ENCODE data around the gene RAP2A. TPM values are rescaled to one million over a fixed set of nuclear protein-coding genes. Genes with fewer than 3 reads are reported as not detected.

Gene RAP2A
- total and polyA plus RNA-seq, 10 of the 15 experiments (the other 5 are each of a cell fraction or from before 2014, with no cell fraction given), result 3.5 to 35.1 (median 14.9) TPM

DNA sequence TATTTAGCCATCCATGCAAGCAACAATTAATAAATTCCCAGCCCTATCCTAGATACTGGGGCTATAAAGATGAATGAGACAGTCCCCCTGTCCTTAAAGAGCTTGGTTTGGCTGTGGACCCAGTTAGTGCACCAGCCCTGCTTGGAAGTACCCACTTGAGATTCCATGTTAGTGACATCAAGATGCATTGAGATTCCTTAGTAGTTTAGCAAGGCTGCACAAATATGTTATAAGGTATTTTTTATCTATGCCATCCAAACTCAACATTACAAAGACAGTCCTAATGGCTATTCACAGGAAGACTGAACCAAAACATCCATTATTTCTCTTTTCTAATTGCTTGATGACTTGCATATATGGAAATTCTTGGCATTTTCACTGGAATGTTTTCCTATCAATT is 48.8 kb upstream of the RAP2A start:
- FAIRE-seq (no peak), ATAC-seq (no peak), DNase-seq (ENCODE audit: low read depth, low spot score) (no peak)
- Histone ChIP-seq H3K9me3 (replicated peaks; ENCODE audit: control insufficient read depth, insufficient read depth, low read length) (no peaks in the 10 kb centered on the region), H3K79me2 (ENCODE audit: control insufficient read depth, insufficient read depth, low read length) (no peaks in the 10 kb centered on the region), H3K4me3 (no peak overlapping the region), H3K9ac (ENCODE audit: control insufficient read depth, insufficient read depth, low read length) (no peak overlapping the region), H4K20me1 (ENCODE audit: control insufficient read depth, insufficient read depth) (no peaks in the 10 kb centered on the region), H3K4me2 (ENCODE audit: control insufficient read depth, insufficient read depth) (no peak overlapping the region), H2AFZ (ENCODE audit: control insufficient read depth, low read depth, low read length) (no peak overlapping the region), H3K27me3 (replicated peaks in 1 of 2; ENCODE audit: control insufficient read depth in 2 of 2, insufficient read depth in 2 of 2, low read length in 1 of 2) (no peaks in the 10 kb centered on the region), H3K27ac (ENCODE audit: control insufficient read depth, insufficient read depth) (no peak overlapping the region), H3K4me1 (ENCODE audit: control insufficient read depth, insufficient read depth, low read length) (no peaks in the 10 kb centered on the region), H3K36me3 (ENCODE audit: control insufficient read depth in 2 of 2, insufficient read depth in 2 of 2, low read length in 1 of 2) (no peaks in the 10 kb centered on the region)
- RAD21 ChIA-PET (ENCODE audit: unreplicated experiment), result no interaction called here
- no TSS peak for BruUV-seq (replicated peaks)
- CTCF ChIA-PET, result interaction anchor here (1.0 kb wide), 1 partner anchor 26 kb away, joined by 4 read pairs; no protein-coding TSS in a partner anchor
- TF ChIP-seq TCF7 (IDR thresholded peaks at IDR 0.05; ENCODE audit: borderline replicate concordance), result no peak
- TF ChIP-seq JUND (IDR thresholded peaks at IDR 0.05; ENCODE audit: low read depth, low read length), result no peak
- no peak for TF ChIP-seq BHLHE40 (IDR thresholded peaks at IDR 0.05; ENCODE audit: borderline replicate concordance in 1 of 2, low read depth in 2 of 2, low read length in 1 of 2)
- no peak for TF ChIP-seq RAD51 (IDR thresholded peaks at IDR 0.05)
- no peak for TF ChIP-seq MEF2B (IDR thresholded peaks at IDR 0.05; ENCODE audit: partially characterized antibody, poor library complexity, severe bottlenecking)
- no peak for TF ChIP-seq RFX5 (IDR thresholded peaks at IDR 0.05; ENCODE audit: low read depth, low read length)
- TF ChIP-seq NRF1 (conservative IDR thresholded peaks at IDR 0.05; ENCODE audit: low read depth, low read length), result no peak
- TF ChIP-seq, protein P1, sequence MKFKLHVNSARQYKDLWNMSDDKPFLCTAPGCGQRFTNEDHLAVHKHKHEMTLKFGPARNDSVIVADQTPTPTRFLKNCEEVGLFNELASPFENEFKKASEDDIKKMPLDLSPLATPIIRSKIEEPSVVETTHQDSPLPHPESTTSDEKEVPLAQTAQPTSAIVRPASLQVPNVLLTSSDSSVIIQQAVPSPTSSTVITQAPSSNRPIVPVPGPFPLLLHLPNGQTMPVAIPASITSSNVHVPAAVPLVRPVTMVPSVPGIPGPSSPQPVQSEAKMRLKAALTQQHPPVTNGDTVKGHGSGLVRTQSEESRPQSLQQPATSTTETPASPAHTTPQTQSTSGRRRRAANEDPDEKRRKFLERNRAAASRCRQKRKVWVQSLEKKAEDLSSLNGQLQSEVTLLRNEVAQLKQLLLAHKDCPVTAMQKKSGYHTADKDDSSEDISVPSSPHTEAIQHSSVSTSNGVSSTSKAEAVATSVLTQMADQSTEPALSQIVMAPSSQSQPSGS (IDR thresholded peaks at IDR 0.05; ENCODE audit: low read length), result no peak
- no peak for TF ChIP-seq ZBED1 (IDR thresholded peaks at IDR 0.05; ENCODE audit: borderline replicate concordance)
- no peak for TF ChIP-seq YY1 (IDR thresholded peaks at IDR 0.05; ENCODE audit: low read depth, low read length)
- no peak for TF ChIP-seq SUPT20H (IDR thresholded peaks at IDR 0.05; ENCODE audit: borderline replicate concordance, control insufficient read depth, low read depth, low read length)
- TF ChIP-seq KDM1A (IDR thresholded peaks at IDR 0.05; ENCODE audit: borderline replicate concordance), result no peak
- no peak for TF ChIP-seq SRF (IDR thresholded peaks at IDR 0.05; ENCODE audit: low read depth in 2 of 2, low read length in 2 of 2)
- no peak for TF ChIP-seq JUNB (IDR thresholded peaks at IDR 0.05)
- in situ Hi-C loops (cut with MboI) (no loop called here), intact Hi-C loops (cut with micrococcal nuclease; ENCODE audit: unreplicated experiment) (no loop called here)
- POLR2A ChIA-PET, result no interaction called here
- SMC1A ChIA-PET (ENCODE audit: uncharacterized antibody, unreplicated experiment), result no interaction called here
